HG02642 (cell line): ENCODE measurements around the gene PPP1R12B.
"Not testable (repeated sequence)": the region's sequence is repeated elsewhere in the genome, so short reads cannot be mapped to it uniquely, and the experiment has no call there.

ENCODE experiments used
- ATAC-seq: cut with Tn5 transposase; IDR thresholded peaks from one replicate; pipeline ENCODE4 v1.9.1; 2021; ENCODE audit warnings: mild to moderate bottlenecking; ENCODE audit not compliant: unreplicated experiment, poor library complexity

Gene PPP1R12B

DNA sequence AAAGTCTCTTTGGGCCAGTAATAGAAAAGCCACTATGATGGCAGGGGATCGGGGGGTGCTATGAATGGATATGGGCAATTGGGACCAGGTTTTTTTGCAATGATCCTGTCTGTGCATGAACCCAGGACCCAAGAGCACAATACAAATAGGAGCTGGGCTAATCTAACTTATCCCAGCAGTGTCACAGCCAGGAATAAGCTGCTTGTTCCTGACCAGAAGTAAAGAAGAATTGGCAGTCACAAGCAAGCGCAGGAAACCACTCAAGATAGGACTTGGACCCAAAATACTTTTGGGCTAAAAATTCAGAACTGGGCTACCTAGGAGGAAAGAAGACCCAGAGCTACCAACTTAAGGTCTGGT lies 172.3 kb downstream of the PPP1R12B start:
- not testable (repeated sequence) for ATAC-seq

DNA sequence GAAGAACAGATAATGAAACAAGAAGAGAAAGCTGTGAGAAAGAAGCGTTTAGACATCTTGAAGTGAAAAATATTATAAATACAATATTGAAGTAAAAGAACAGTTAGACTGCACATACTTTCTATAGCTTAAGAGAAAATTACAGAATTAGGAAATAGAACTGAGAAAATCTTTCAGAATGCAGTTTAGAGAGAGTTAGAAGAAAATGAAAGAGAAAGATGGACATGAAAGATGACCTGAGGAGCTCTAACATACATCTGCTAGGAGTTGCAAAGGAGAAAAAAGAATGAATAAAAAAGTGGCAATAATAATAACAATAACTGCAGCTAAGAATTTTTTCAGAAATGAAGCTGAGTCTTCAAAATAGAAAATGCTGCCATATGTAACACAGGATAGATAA lies 173.0 kb downstream of the PPP1R12B start:
- not testable (repeated sequence) for ATAC-seq

DNA sequence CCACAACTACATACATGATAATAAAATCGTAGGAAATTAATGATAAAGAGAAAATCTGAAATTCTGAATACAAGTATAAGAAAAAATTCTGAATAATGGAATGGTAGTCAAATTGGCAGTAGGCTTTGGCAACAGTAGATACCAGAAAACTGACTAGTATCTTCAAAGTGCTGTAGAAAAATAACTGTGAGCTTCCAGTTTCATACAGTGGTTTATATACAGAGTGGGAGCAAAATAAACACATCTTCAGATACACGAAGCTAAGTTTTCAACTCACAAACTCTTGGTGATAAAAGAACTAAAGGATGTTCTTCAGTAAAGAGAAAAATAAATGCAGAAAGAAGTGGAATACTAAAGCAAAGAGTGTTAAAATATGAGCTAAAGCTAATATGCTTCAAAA lies 173.4 kb downstream of the PPP1R12B start:
- ATAC-seq, result no peak

DNA sequence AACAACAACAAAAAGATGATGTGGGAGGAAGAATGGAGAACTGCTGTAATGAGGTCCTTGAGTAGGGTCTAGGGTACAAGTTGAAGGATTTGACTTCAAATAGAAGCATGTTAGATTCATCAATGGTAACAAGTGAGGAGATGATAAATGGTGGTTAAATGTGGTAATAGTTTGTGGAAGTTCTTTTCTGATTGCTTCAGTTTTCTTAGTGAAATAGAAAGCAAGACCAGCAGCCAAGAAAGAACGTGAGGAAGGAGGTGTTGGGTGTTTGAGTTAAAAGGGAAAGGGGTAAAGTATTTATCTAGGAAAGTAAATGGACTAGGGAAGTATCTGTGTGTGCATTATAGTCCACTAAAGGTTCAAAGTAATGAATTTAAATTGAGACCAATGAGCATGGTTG lies 177.6 kb downstream of the PPP1R12B start:
- not testable (repeated sequence) for ATAC-seq

DNA sequence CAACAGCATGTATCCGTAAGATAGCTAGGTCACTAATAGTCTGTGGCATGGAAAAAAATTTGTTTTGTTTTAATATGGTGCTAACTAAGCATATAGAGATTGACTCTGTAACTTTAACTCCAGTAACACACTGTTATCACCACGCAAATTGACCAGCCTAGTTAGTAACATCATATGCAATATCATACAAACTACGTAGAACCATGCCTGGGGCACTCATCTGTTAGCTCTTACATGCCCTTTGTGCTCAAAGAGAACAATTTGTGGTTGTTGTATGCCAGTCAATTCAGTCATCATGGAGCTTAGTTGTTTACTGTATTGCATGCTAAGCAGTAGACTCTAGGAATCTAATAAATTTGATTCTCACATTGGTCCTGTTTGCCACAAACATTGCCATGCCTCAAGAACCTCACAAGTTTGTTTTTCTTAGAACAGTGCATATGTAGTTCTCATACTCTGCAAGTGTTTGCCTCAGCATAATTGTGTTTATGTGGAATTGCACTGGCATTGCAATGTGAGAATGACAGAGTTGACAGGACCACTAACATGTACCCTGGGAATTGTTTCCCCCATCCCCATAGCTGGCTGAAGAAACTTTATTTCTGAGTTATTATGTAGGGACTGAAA lies 179.7 kb downstream of the PPP1R12B start:
- ATAC-seq, result not testable (repeated sequence)

DNA sequence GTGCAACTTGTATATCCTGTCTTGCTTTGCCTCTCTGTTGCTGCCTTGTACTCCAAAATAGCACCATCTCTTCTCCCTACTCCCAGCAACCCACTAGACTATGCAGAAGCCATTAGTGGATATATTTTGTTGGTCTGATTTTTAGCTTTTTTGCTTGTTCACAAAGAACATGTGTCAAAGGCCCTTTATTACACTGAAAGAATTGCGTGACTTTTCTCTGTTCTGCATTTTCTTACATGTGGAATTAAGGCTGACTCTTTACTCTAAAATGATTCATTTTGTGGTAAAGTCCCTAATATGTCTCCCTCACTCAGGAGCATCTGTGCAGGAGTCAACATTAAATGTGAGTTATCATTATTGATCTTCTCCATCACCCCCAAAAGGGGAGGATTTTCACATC lies 182.2 kb downstream of the PPP1R12B start:
- not testable (repeated sequence) for ATAC-seq

DNA sequence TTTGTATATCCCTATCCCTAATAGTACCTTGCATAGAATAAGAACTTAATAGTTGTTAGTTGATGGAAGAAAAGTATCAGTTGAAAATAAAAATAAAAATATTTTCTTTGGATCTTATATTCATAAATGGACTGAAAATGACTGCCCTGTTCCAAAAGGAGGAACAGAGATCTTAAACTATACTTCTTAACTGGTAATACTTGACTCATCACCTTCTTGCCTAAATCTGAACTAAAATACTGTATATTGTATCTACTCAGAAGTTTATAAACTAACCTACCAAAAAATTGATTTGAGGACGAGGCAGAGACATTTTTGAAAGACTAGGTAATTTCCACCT lies 182.9 kb downstream of the PPP1R12B start:
- ATAC-seq, result no peak

DNA sequence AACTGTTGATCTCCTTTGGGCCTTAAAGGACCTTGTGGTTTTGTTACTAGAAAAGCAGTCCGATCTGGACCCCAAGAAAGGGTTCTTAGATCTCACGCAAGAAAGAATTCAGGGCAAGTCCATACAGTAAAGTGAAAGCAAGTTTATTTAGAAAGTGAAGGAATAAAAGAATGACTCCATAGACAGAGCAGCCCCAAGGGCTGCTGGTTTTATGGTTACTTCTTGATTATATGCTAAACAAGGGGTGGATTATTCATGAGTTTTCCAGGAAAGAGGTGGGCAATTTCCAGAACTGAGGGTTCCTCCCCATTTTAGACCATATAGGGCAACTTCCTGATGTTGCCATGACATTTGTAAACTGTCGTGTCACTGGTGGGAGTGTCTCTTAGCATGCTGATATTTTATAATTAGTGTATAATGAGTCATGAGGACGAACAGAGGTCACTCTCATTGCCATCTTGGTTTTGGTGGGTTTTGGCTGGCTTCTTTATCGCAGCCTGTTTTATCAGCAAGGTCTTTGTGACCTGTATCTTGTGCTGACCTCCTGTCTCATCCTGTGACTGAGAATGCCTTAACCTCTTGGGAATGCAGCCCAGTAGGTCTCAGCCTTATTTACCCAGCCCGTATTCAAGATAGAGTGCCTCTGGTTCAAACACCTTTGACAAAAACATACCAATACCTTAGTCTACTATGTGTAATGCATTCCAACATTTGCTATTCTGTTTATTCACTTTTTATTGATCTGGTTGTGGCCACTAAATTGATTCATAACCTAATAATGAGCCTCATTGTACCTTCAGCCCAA lies 183.5 kb downstream of the PPP1R12B start:
- not testable (repeated sequence) for ATAC-seq

DNA sequence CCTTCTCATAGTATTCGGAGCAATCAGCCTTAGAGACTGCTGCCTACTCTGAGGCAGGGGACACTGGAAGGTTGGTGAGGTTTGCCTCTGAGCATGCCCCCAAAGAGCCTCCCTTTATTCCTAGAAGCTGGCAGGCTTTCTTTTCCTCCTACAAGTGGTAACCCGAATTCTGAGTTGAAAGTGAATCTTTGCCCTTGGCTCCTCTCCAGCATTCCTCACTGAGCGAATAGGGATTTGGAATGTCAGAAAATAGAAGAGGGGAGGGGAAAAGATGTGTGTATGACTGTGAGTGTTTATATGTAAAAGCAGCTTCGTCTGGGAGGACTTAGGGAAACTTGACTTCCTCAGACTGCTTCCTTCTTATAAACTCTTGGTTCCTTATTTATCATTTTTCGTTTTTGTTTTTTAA lies 190.7 kb downstream of the PPP1R12B start:
- ATAC-seq, result not testable (repeated sequence)

DNA sequence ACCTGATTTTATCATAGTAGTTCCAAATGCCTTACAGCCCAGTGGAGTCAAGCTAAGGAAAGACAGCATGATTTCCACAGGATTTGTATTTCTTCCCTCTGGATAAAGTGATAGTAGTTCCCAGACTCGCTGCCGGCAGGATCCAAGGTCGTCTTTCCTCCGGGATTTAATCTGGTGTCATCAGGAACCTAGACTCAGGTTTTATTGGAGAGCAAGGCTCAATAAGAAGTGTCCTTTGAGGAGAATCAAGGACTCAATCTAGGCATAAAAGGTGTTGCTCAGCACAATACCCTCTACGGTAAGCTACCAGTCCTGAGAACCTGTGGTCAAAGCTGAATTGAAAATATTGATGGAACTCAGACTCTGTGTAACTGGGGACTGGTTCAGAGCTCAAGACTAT lies 191.1 kb downstream of the PPP1R12B start:
- not testable (repeated sequence) for ATAC-seq

DNA sequence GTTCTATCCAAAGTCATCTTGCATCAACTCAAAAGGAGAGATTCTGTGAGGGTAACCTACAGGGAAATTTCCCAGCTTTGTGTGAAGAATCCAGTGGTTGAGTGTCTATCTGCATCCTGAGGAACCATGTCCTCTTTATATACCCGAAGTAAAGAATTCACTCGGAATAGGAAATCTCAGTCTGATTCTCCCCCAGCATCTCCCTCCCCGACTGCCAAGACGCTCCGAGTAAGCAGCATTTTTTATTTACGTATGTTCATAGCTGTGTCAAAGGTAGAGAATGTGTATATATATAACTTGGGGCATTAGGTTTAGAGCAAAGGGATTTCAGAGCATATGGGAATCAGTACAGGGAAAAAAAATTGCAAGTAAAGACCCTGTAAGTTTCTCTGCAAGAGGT lies 191.5 kb downstream of the PPP1R12B start:
- no peak for ATAC-seq

DNA sequence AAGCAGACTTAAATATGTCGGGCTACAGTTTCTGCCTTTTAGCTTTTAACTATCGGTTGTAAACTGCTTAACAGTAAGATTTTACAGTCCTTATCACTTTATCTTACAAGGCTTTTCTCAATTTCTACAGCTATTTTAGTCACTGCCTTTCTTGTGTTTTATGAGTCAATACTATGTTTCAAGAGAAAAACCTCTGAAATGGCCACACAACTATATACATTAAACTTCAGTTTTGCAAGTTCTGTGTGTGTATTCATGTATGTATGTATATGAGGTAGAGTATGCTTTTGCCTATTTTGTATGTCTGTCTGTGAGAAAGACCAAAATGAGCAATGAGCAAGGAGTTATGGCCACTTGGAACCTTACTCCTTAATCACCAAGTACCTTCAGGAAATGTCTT lies 191.9 kb downstream of the PPP1R12B start:
- no peak for ATAC-seq

DNA sequence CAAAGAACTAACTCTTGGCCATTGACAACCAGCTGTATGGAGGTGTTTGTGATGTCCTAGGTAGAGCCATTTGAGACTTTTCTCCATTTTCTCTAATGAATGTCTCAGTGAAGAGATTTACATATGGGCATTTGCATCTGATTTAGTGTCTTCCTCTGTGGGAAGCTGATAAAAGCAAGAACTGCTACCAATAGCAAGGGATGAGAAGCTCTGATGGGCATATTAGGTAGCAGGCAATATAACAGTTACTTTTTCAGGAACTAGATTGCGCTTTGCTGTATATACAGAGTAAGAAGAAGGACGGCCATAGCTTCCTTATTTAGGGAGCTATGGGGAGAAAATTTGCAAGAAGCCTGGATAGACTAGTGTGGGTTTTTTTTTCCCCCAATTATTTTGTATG lies 192.4 kb downstream of the PPP1R12B start:
- ATAC-seq, result not testable (repeated sequence)

DNA sequence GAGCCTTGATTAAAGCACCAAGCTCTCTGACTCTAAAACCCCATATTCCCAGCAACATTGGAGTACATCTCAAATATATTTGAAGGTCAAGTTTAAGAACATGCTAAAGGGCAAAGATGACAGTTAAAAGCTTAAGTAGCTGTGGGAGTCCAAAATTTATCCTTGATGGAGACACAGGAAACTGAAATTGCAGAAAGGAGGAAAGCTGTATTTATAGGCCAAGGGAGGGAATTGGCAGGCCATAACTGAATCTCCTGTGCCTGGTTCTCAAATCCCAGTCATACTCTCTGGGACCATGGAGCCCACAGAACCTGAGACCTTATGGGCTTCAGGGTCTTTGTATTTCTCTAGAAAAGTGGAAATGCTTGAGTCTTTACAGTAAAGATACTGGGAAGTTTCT lies 193.9 kb downstream of the PPP1R12B start:
- ATAC-seq, result not testable (repeated sequence)

DNA sequence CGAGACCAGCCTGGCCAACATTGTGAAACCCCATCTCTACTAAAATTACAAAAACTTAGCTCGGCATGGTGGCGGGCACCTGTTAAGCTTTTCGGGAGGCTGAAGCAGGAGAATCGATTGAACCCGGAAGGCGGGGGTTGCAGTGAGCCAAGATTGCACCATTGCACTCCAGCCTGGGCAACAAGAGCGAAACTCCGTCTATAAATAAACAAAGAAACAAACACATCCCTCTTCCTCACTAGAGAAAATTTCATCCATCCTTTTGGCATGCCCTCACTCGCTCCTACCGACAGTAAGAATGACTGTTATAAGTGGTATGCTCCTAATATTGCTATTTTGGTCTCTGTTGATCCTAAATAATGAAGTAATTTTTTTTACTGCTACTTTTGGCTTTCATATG lies 195.0 kb downstream of the PPP1R12B start:
- not testable (repeated sequence) for ATAC-seq

DNA sequence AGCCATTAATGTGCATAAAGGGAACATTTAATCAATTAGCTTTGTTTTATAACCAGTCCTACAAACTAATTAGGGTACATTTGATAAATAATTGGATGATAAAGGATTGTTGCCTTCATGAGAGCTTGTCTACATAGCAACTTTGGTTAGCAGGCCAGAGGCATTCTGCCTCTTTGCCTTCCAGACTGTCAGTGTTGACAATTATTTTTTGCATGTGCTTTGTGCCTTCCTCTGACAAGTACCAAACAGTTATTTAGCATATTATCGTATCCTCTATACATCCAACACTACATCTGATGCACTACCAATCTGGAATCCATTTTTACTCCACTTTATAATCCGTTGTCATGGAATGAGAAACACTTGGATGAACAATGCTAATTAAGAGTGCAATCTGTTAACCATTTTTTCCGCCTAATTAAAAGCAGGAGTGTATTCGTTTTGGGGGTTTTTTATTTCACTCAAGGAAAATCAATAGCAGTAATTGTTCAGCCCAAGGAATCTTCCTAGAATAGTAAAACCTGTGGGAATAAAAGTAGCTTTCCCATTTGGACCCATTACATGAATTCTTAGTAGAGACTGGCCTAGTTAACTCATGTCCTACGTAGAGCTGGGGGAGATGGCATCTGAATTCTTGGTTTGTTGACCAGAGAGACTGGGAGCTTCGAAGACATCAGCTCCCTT lies 196.4 kb downstream of the PPP1R12B start:
- ATAC-seq, result not testable (repeated sequence)

DNA sequence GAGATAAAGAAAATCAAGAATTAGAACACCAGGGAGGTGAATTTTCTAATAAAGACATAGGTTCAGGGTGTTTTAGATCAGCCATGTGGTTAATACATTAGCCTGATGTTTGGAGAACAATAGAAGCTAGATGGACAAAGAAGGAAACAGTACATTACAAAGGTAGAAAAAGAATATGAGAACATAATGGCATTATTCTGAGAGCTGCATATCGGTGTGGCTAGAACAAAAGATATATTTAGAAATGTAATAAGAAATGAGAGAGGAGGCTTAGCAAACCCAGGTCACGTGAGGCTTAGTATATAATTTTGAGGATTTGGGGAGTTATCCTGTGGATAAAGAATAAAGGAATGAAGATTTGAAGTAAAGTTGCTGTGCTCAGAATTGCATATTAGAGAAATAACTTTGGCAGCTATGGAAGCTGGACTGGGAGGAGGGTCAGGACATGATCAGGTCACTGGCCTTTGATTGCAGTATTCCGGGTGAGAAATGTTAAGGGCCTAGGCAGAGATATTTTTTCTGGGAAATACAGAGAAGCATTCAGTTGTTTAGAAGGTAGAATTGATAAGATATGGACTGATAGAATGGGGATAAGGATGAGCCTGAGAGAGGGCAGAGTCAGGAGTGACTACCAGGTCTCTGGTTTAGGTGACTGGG lies 197.3 kb downstream of the PPP1R12B start:
- ATAC-seq, result not testable (repeated sequence)

DNA sequence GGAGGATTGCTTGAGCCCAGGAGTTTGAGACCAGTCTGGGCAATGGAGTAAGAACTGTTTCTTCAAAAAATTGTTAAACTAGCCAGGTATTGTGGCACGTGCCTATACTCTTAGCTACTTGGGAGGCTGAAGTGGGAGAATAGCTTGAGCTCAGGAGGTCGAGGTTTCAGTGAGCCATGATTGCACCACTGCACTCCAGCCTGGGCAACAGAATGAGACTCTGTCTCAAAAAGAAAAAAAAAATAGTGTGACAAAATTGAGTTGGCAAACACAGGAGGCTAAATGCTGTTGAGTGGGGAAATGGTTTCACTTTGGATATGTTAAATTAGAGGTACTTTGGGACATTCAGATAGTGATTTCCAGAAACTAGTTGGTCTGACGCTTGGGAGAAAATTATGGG lies 197.9 kb downstream of the PPP1R12B start:
- ATAC-seq, result peak; percentile 28

DNA sequence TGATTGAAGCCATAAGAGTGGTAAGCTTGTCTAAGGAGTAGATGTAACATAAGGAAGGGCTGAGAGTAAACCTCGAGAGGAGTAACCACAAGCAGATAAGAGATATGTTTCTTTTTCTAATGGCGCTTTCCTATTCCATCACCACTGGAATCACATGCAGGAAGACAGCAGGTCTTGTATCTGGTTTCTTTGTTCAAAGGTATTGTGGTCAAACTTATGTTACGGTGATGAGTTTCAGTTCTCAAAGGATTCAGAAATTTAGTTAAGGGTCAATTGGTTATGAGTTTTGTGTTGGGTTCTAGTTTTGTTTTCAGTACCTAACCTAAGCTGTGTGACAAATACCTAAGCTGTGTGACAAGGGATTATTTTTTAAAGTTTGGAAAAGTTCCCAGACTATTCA lies 198.3 kb downstream of the PPP1R12B start:
- ATAC-seq, result peak; percentile 85

DNA sequence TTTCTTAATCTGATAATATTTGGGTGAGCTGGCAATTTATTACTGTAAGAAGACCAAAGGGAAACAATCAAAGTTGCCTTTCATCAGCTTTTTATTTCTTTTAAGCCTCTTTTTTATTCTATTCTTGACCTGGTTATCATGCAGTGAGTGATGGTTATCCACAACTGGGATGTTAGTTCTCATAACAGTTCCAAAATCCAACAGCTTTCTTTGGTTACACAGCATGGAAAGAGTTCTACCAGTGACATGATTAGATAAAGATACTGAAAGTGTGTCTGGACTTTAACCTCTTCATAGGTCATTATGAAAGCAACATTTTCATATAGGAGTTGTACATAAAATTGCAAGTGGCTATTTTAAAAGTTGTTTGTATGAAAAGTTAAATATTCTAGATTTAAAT lies 198.7 kb downstream of the PPP1R12B start:
- no peak for ATAC-seq

DNA sequence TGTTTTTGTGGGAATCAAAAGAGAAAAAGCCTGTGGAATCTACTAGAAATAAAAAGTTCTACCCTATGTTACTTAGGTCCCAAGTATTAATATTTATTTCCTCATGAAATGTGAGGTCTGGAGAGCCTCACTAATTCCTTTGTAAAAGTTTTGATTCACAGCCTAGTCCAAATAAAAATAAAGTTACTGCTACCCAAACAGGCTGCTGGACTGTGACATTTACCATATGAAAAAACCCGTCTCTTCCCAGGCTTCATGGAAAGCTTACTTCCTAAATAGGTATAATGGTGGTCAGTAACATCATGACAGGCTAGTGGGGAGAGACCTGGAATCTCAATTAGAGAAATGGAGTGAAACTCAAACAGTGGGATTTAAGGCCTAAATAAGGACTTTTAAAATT lies 201.6 kb downstream of the PPP1R12B start:
- not testable (repeated sequence) for ATAC-seq
